ENCODE results near the gene OR6Q1.
"Not testable (repeated sequence)": the region's sequence is repeated elsewhere in the genome, so short reads cannot be mapped to it uniquely, and the experiment has no call there.

OR6Q1 gene

GRCh38 chr11:58030653-58031052 lies at the start of gene OR6Q1:
Gene OR6Q1, plus strand, starts transcription at chr11:58030953. Its CDS starts 0 bp downstream, at chr11:58030953.
- DNase-seq: no peak

- DNase-seq: no peak
Observed at GRCh38 chr11:57981536-57981935, 49.2 kb upstream of the OR6Q1 start.

GRCh38 chr11:57982776-57983175 lies 48.0 kb upstream of the OR6Q1 start:
- DNase-seq: no peak

- DNase-seq: no peak
Observed at GRCh38 chr11:57983191-57983590, 47.6 kb upstream of the OR6Q1 start.

GRCh38 chr11:57999523-57999922 lies 31.2 kb upstream of the OR6Q1 start:
- DNase-seq: not testable (repeated sequence)

- not testable (repeated sequence) for DNase-seq
Observed at GRCh38 chr11:58000021-58000420, 30.7 kb upstream of the OR6Q1 start.

GRCh38 chr11:58000699-58001098 lies 30.1 kb upstream of the OR6Q1 start:
- no peak for DNase-seq

GRCh38 chr11:58003036-58003435 lies 27.7 kb upstream of the OR6Q1 start:
- no peak for DNase-seq

GRCh38 chr11:58003591-58003990 lies 27.2 kb upstream of the OR6Q1 start:
- no peak for DNase-seq

- DNase-seq: no peak
Observed at GRCh38 chr11:58004664-58005063, 26.1 kb upstream of the OR6Q1 start.

GRCh38 chr11:58006940-58007339 lies 23.8 kb upstream of the OR6Q1 start:
- DNase-seq: no peak

GRCh38 chr11:58011771-58012170 lies 19.0 kb upstream of the OR6Q1 start:
- DNase-seq: no peak

GRCh38 chr11:58023435-58023931 lies 7.3 kb upstream of the OR6Q1 start, which contains the start of gene OR9Q1:
Gene OR9Q1, plus strand, starts transcription at chr11:58023881. Its CDS starts 155,564 bp downstream, at chr11:58179445.
- DNase-seq: no peak

GRCh38 chr11:58024601-58025091 lies 6.1 kb upstream of the OR6Q1 start:
- DNase-seq: no peak

- DNase-seq: no peak
Observed at GRCh38 chr11:58027341-58027740, 3.4 kb upstream of the OR6Q1 start.

GRCh38 chr11:58028687-58029411 lies 1.9 kb upstream of the OR6Q1 start:
- DNase-seq: peak; percentile 1 to 6

- DNase-seq: no peak
Observed at GRCh38 chr11:58034471-58034870, 3.7 kb downstream of the OR6Q1 start.

GRCh38 chr11:58039589-58039988 lies 8.8 kb downstream of the OR6Q1 start:
- DNase-seq: no peak

GRCh38 chr11:58043379-58043778 lies 12.6 kb downstream of the OR6Q1 start:
- no peak for DNase-seq

GRCh38 chr11:58046231-58046630 lies 15.5 kb downstream of the OR6Q1 start:
- DNase-seq: no peak

- no peak for DNase-seq
Observed at GRCh38 chr11:58047818-58048217, 17.1 kb downstream of the OR6Q1 start.

- DNase-seq: no peak
Observed at GRCh38 chr11:58055806-58056401, 25.2 kb downstream of the OR6Q1 start.

GRCh38 chr11:58057481-58057880 lies 26.7 kb downstream of the OR6Q1 start:
- DNase-seq: no peak

Data from CD4-positive, alpha-beta T cell treated with Interleukin-1 beta for 1 hour (primary cell).